Endothelial cell of umbilical vein (primary cell): Measurements from ENCODE around the gene SCAMP5. TPM values are rescaled to one million over a fixed set of nuclear protein-coding genes. Genes with fewer than 3 reads are reported as not detected.

ENCODE experiments used
- BruUV-seq: library from RNA; stranded (reverse); fragments of 400-500 nt; replicated peaks from 2 replicates; lab custom pipeline; 2021; lab: Mats Ljungman, UMichigan
- CTCF ChIA-PET: fragments of 300-600, 350-600 bp; sonication (Branson Sonifier 250); formaldehyde crosslinking; loops from one replicate; lab custom pipeline; 2021; ENCODE audit warnings: antibody characterized with exemption, inconsistent platforms; lab: Charles Lee
- POLR2A ChIA-PET: fragments of 300-600, 350-600 bp; sonication (Branson Sonifier 250); formaldehyde crosslinking; loops from one replicate; lab custom pipeline; 2021; ENCODE audit warnings: antibody characterized with exemption, inconsistent platforms; lab: Charles Lee
- DNase-seq: peaks from one replicate; pipeline ENCODE4 v3.0.0-alpha.2; 2011; ENCODE audit warnings: low read depth, low spot score
- FAIRE-seq: peaks from 2 replicates; lab custom pipeline; 2011; peaks lifted over from hg19 to GRCh38; lab: Jason Lieb, UNC
- H2AFZ ChIP-seq: 2 replicates; pipeline ENCODE4 v1.6.0; 2012; ENCODE audit warnings: low read depth, low read length, control low read depth, inconsistent platforms
- H3K27ac ChIP-seq: 2 replicates; pipeline ENCODE4 v1.5.1; 2011; ENCODE audit warnings: low read depth, mild to moderate bottlenecking, control low read depth, low read length, moderate library complexity; ENCODE audit not compliant: insufficient read depth
- H3K27me3 ChIP-seq, 2 experiments: 2 replicates each; pipeline versions ENCODE4 v1.6.0 to v1.6.1; 2011; ENCODE audit warnings: low read length in 2 of 2, mixed read lengths in 1 of 2; ENCODE audit not compliant: control insufficient read depth in 2 of 2, insufficient read depth in 2 of 2
- H3K36me3 ChIP-seq, 2 experiments: 2 replicates in 1 of 2; 3 replicates in 1 of 2; pipeline ENCODE4 v1.5.1; 2011; ENCODE audit warnings: low read length in 2 of 2, mild to moderate bottlenecking in 1 of 2, moderate library complexity in 1 of 2; ENCODE audit not compliant: control insufficient read depth in 2 of 2, insufficient read depth in 2 of 2; ENCODE audit errors: extremely low read depth in 1 of 2
- H3K4me1 ChIP-seq: 3 replicates; pipeline ENCODE4 v1.5.1; 2011; ENCODE audit warnings: mild to moderate bottlenecking, low read length; ENCODE audit not compliant: control insufficient read depth, insufficient read depth; ENCODE audit errors: extremely low read depth
- H3K4me2 ChIP-seq: 2 replicates; pipeline ENCODE4 v1.6.1; 2011; ENCODE audit warnings: low read length, control low read depth, mixed read lengths; ENCODE audit not compliant: insufficient read depth
- H3K4me3 ChIP-seq, 3 experiments: fragments of 200-600 bp in 1 of 3; sonication (generic), shearing (Covaris generic) in 1 of 3; replicated peaks in 1 of 3; 2 replicates each; pipeline ENCODE4 v1.5.1; 2011 to 2016; ENCODE audit warnings: control low read depth in 3 of 3, low read length in 3 of 3, mild to moderate bottlenecking in 2 of 3, inconsistent platforms in 1 of 3, low read depth in 1 of 3, moderate library complexity in 1 of 3; ENCODE audit not compliant: insufficient read depth in 1 of 3
- H3K79me2 ChIP-seq: 2 replicates; pipeline ENCODE4 v1.6.0; 2012; ENCODE audit warnings: low read length, inconsistent platforms; ENCODE audit not compliant: control insufficient read depth, insufficient read depth
- H3K9ac ChIP-seq: replicated peaks from 2 replicates; pipeline ENCODE3; 2011; ENCODE audit warnings: low read length, control low read depth; ENCODE audit not compliant: insufficient read depth; ENCODE audit errors: extremely low read depth
- H3K9me1 ChIP-seq: replicated peaks from 3 replicates; pipeline ENCODE4 v1.6.0; 2011; ENCODE audit warnings: mild to moderate bottlenecking, low read length; ENCODE audit not compliant: control insufficient read depth, insufficient read depth; ENCODE audit errors: extremely low read depth
- H3K9me3 ChIP-seq: replicated peaks from 2 replicates; pipeline ENCODE4 v1.5.1; 2012; ENCODE audit warnings: low read length, inconsistent platforms; ENCODE audit not compliant: control insufficient read depth, insufficient read depth
- H4K20me1 ChIP-seq: replicated peaks from 2 replicates; pipeline ENCODE3; 2011; ENCODE audit warnings: mild to moderate bottlenecking, low read length; ENCODE audit not compliant: control insufficient read depth, insufficient read depth; ENCODE audit errors: extremely low read depth
- EZH2 ChIP-seq: IDR thresholded peaks from 2 replicates; pipeline ENCODE4 v1.6.1; 2012; ENCODE audit warnings: borderline replicate concordance, low read depth, mild to moderate bottlenecking, moderate library complexity, low read length, inconsistent platforms; ENCODE audit not compliant: severe bottlenecking
- FOS ChIP-seq: IDR thresholded peaks from 2 replicates; pipeline ENCODE4 v1.6.1; 2011; ENCODE audit warnings: mild to moderate bottlenecking, low read length, moderate library complexity, borderline replicate concordance; ENCODE audit not compliant: insufficient read depth
- GATA2 ChIP-seq: IDR thresholded peaks from 2 replicates; pipeline ENCODE4 v1.7.0; 2011; ENCODE audit warnings: low read depth, mild to moderate bottlenecking, moderate library complexity, mixed read lengths, low read length; ENCODE audit not compliant: insufficient read length, insufficient read depth
- JUN ChIP-seq: IDR thresholded peaks from 2 replicates; pipeline ENCODE4 v1.6.1; 2011; ENCODE audit warnings: borderline replicate concordance, low read depth; ENCODE audit not compliant: insufficient read length, insufficient read depth
- MYC ChIP-seq: IDR thresholded peaks from one replicate; pipeline ENCODE4 v1.6.1; 2011; ENCODE audit warnings: mild to moderate bottlenecking, low read depth, low read length
- POLR2A ChIP-seq: IDR thresholded peaks from 2 replicates; pipeline ENCODE4 v1.6.1; 2012; ENCODE audit warnings: low read depth, mild to moderate bottlenecking, control low read depth, low read length
- POLR2AphosphoS5 ChIP-seq: IDR thresholded peaks from 2 replicates; pipeline ENCODE4 v1.6.1; 2012; ENCODE audit warnings: low read depth, mild to moderate bottlenecking, control low read depth, low read length, moderate library complexity; ENCODE audit not compliant: insufficient read depth
- dilution Hi-C: fragments of 300-500 bp; cut with MboI; formaldehyde crosslinking; loops from one replicate; pipeline ENCODE4 v1.15.0; 2019; ENCODE audit warnings: low sequenced_read_pairs; ENCODE audit not compliant: extremely low pct_ligation_motif_present
- intact Hi-C: fragments of 100-400 bp; cut with micrococcal nuclease; formaldehyde crosslinking; loops from one replicate; pipeline ENCODE4 v1.10.0; 2022
- polyA plus RNA-seq, 4 experiments: library from polyadenylated mRNA; depleted of rRNA in 3 of 4; stranded (reverse) in 3 of 4; unstranded in 1 of 4; fragments of >200 nt; gene quantifications; 2 replicates each; pipeline versions ENCODE4 v1.2.1 to v1.2.3, GENCODE V29; 2011 to 2012; ENCODE audit warnings: missing spikeins in 1 of 4
- total RNA-seq: library from RNA; stranded (reverse); gene quantifications from 2 replicates; pipeline ENCODE4 v1.2.3, GENCODE V29; 2021
- TF ChIP-seq, protein P1 (sequence below), 2 donors: IDR thresholded peaks; 1 replicate in 1 of 2; 2 replicates in 1 of 2; pipeline ENCODE4 v1.5.1; 2011; ENCODE audit warnings: low read length in 2 of 2, mild to moderate bottlenecking in 2 of 2, moderate library complexity in 2 of 2, control low read depth in 1 of 2, inconsistent platforms in 1 of 2, low read depth in 1 of 2; ENCODE audit not compliant: insufficient read depth in 1 of 2; ENCODE audit errors: extremely low read depth in 1 of 2
- TF ChIP-seq, protein P2 (sequence below): IDR thresholded peaks from 2 replicates; pipeline ENCODE4 v1.6.1; 2011; ENCODE audit not compliant: insufficient read depth, insufficient read length

SCAMP5 gene
- total and polyA plus RNA-seq, 2 donors (not counting 3 experiments of a cell fraction or from before 2014, with no cell fraction given), result 1.9 to 6.2 TPM

DNA sequence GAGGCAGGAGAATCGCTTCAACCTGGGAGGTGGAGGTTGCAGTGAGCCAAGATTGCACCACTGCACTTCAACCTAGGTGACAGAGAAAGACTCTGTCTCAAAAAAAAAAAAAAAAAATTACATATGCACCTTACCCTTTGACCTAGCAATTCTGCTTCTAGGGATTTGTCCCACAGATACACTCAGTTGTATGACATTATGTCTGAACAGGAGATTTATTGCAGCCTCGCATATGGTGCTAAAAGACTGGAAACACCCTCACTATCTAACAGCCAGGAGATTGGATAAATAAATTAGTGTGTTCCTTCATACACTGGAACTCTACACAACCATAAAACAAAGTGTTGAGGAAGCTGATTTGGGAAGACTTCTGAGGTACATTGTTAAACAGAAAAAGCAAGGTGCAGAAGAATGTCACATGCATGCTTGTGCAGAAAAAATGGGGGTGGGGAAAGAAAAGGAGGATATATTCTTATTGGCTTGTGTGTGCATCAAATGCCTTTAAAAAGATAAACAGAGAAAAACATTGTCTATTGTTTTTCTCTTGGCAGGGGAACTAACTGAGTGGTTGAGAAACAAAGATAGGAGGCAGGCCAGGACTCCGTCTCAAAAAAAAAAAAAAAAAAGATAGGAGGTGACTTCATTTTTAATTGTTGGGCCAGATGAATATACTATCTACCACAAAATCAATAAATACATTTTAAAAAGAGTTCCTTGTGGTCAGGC is 59.0 kb downstream of the SCAMP5 start:
- H3K9me3 ChIP-seq, result no peaks in the 10 kb centered on the region
- no peak for FAIRE-seq
- H3K9ac ChIP-seq, result no peak overlapping the region
- H3K4me3 ChIP-seq, result no peak overlapping the region
- H3K4me2 ChIP-seq, result no peak overlapping the region
- peak; percentile 75 for DNase-seq
- H3K4me1 ChIP-seq, result peaks cover 7% of the 10 kb centered on the region
- CTCF ChIA-PET, result interaction anchor here (0.7 to 2.3 kb wide), 6 partner anchors 11 to 150 kb away, joined by 3 to 7 read pairs (median 4); partner anchors contain the start of gene C15orf39
- intact Hi-C loops (no loop called here), dilution Hi-C loops (no loop called here)
- no peak overlapping the region for H2AFZ ChIP-seq
- H3K79me2 ChIP-seq, result no peaks in the 10 kb centered on the region
- BruUV-seq, result no TSS peak
- POLR2A ChIA-PET, result no interaction called here
- H3K9me1 ChIP-seq, result no peaks in the 10 kb centered on the region
- TF ChIP-seq EZH2 (no peak), JUN (no peak), FOS (no peak), MYC (no peak), POLR2AphosphoS5 (no peak), GATA2 (no peak), POLR2A (no peak)
- TF ChIP-seq, protein P1, sequence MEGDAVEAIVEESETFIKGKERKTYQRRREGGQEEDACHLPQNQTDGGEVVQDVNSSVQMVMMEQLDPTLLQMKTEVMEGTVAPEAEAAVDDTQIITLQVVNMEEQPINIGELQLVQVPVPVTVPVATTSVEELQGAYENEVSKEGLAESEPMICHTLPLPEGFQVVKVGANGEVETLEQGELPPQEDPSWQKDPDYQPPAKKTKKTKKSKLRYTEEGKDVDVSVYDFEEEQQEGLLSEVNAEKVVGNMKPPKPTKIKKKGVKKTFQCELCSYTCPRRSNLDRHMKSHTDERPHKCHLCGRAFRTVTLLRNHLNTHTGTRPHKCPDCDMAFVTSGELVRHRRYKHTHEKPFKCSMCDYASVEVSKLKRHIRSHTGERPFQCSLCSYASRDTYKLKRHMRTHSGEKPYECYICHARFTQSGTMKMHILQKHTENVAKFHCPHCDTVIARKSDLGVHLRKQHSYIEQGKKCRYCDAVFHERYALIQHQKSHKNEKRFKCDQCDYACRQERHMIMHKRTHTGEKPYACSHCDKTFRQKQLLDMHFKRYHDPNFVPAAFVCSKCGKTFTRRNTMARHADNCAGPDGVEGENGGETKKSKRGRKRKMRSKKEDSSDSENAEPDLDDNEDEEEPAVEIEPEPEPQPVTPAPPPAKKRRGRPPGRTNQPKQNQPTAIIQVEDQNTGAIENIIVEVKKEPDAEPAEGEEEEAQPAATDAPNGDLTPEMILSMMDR (IDR thresholded peaks at IDR 0.05; ENCODE audit: extremely low read depth in 1 of 2, insufficient read depth in 1 of 2, low read depth in 1 of 2, low read length in 2 of 2), result no peak
- TF ChIP-seq, protein P2, sequence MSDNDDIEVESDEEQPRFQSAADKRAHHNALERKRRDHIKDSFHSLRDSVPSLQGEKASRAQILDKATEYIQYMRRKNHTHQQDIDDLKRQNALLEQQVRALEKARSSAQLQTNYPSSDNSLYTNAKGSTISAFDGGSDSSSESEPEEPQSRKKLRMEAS, result no peak
- H3K27ac ChIP-seq, result no peak overlapping the region
- no peaks in the 10 kb centered on the region for H4K20me1 ChIP-seq
- H3K36me3 ChIP-seq, result no peaks in the 10 kb centered on the region
- H3K27me3 ChIP-seq, result no peaks in the 10 kb centered on the region
